HepG2 (cell line): ENCODE results near the gene LIN28B. TPM values are rescaled to one million over a fixed set of nuclear protein-coding genes. Genes with fewer than 3 reads are reported as not detected.

Experiments used
- CHCHD3 ChIP-seq: sonication (generic); formaldehyde crosslinking; IDR thresholded peaks from 2 replicates; pipeline ENCODE4 v1.8.0; 2022; ENCODE audit warnings: mild to moderate bottlenecking, missing genetic modification reagents, moderate library complexity
- MAZ ChIP-seq, 2 experiments: sonication (generic) in 1 of 2; formaldehyde crosslinking in 1 of 2; IDR thresholded peaks; 2 replicates each; pipeline versions ENCODE4 v1.5.0 to v1.6.1; 2012 to 2020; ENCODE audit warnings: low read depth in 2 of 2, mild to moderate bottlenecking in 2 of 2, borderline replicate concordance in 1 of 2, improper control_type of control experiment in 1 of 2, low read length in 1 of 2, missing genetic modification reagents in 1 of 2, moderate library complexity in 1 of 2
- POLR2AphosphoS5 ChIP-seq: IDR thresholded peaks from 2 replicates; pipeline ENCODE4 v1.6.1; 2012; ENCODE audit warnings: low read depth, low read length
- PTBP1 ChIP-seq: fragments of 200-400 bp; formaldehyde crosslinking; IDR thresholded peaks from 2 replicates; pipeline ENCODE4 v1.6.1; 2018; ENCODE audit warnings: low read length, low read depth; ENCODE audit not compliant: poor library complexity, severe bottlenecking
- ZFAT ChIP-seq: sonication (generic); formaldehyde crosslinking; conservative IDR thresholded peaks from 2 replicates; pipeline ENCODE4 v1.8.1; 2023; ENCODE audit warnings: missing genetic modification reagents, inconsistent platforms
- ZNF143 ChIP-seq: sonication (generic); formaldehyde crosslinking; IDR thresholded peaks from 2 replicates; pipeline ENCODE4 v1.4.0; 2020; ENCODE audit warnings: missing genetic modification reagents
- ZNF292 ChIP-seq: sonication (generic); formaldehyde crosslinking; IDR thresholded peaks from 2 replicates; pipeline ENCODE4 v1.8.1; 2022; ENCODE audit warnings: mild to moderate bottlenecking, low read depth, missing genetic modification reagents, borderline replicate concordance
- ZNF367 ChIP-seq: sonication (generic); formaldehyde crosslinking; IDR thresholded peaks from 2 replicates; pipeline ENCODE4 v1.4.0; 2020; ENCODE audit warnings: missing genetic modification reagents, borderline replicate concordance
- ZNF446 ChIP-seq: sonication (generic); formaldehyde crosslinking; IDR thresholded peaks from 2 replicates; pipeline ENCODE4 v1.5.0; 2020; ENCODE audit warnings: mild to moderate bottlenecking, missing genetic modification reagents
- ZNF543 ChIP-seq: sonication (generic); formaldehyde crosslinking; IDR thresholded peaks from 2 replicates; pipeline ENCODE4 v1.4.0; 2020; ENCODE audit warnings: mild to moderate bottlenecking, missing genetic modification reagents
- ZNF83 ChIP-seq: sonication (generic); formaldehyde crosslinking; IDR thresholded peaks from 2 replicates; pipeline ENCODE4 v1.4.0; 2020; ENCODE audit warnings: missing genetic modification reagents, mild to moderate bottlenecking, borderline replicate concordance
- polyA plus RNA-seq, 8 experiments: library from polyadenylated mRNA; depleted of rRNA in 3 of 8; stranded (reverse) in 7 of 8; unstranded in 1 of 8; fragments of >200 nt; fragmentation: Illumina TruSeq in 4 of 8; extraction: Trizol in 4 of 8; gene quantifications; 2 replicates each; pipeline versions ENCODE4 v1.2.1 to v1.2.3, GENCODE V29; 2011 to 2016; ENCODE audit warnings: low read depth in 4 of 8, missing spikeins in 1 of 8, mixed read lengths in 1 of 8; ENCODE audit not compliant: insufficient read depth in 1 of 8
- total RNA-seq, 5 experiments: library from RNA; depleted of rRNA; stranded (reverse); fragments of >200 nt; fragmentation: Illumina TruSeq; extraction: Trizol; gene quantifications; 2 replicates each; pipeline ENCODE4 v1.2.3, GENCODE V29; 2016; ENCODE audit warnings: low read depth in 1 of 5
- TF ChIP-seq, protein P1 (sequence below), 2 experiments: sonication (generic) in 1 of 2; formaldehyde crosslinking in 1 of 2; IDR thresholded peaks; 2 replicates each; pipeline versions ENCODE4 v1.4.0 to v1.6.1; 2016 to 2020; ENCODE audit warnings: borderline replicate concordance in 1 of 2, low read depth in 1 of 2, mild to moderate bottlenecking in 1 of 2, missing genetic modification reagents in 1 of 2
- TF ChIP-seq, protein P2 (sequence below): IDR thresholded peaks from 2 replicates; pipeline ENCODE4 v1.6.1; 2018; ENCODE audit warnings: missing genetic modification reagents
- TF ChIP-seq, protein P3 (sequence below): IDR thresholded peaks from 2 replicates; pipeline ENCODE4 v1.4.0; 2020; ENCODE audit warnings: mild to moderate bottlenecking, missing genetic modification reagents
- TF ChIP-seq, protein P4 (sequence below): sonication (generic); formaldehyde crosslinking; IDR thresholded peaks from 2 replicates; pipeline ENCODE4 v1.8.0; 2022; ENCODE audit warnings: mild to moderate bottlenecking, missing genetic modification reagents; ENCODE audit not compliant: insufficient replicate concordance

LIN28B gene
- total and polyA plus RNA-seq, 2 of the 13 experiments (the other 11 are each of a cell fraction or from before 2014, with no cell fraction given) = 14.5 to 56.8 TPM

DNA sequence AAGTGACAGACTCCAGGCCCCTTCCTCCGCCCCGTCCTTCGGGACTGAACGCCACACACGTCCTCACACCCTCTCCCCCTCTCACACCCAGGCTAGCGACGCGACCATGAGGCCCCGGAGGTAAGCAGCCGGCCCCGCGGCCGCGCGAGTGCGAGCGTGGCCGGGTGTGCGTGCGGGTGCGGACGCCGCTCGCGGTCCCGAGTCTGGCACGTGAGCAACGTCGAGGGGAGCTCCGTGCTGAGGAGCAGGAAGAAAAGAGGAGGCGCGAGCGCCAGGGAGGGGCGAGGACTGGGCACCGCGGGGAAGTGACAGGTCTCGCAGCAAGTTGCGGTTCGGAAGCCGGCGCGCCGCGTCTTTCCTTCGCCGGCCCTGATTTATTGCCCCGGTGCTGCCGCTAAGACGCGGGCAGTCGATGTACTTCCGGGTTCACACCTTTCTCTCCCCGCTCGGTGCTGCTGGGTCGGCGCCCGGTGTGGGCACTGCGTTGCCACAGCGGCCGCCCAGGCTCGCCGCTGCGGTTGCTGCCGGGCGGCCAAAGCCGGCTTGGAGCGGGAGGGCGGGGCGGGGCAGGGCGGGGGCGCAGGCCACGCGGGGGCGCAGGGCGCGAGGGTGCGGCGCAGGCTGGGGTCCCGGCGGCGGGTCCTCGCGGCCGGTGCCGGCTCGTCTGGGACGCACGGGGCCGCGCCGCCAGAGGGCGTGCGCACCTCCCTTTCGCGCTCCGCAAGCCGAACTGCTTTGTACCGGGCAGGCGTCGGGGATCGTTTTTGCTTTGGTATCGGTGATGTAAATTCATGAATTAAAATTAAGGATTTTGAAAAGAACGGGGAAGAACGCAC lies 15.8 kb upstream of the LIN28B start (continued):
- TF ChIP-seq, protein P1, sequence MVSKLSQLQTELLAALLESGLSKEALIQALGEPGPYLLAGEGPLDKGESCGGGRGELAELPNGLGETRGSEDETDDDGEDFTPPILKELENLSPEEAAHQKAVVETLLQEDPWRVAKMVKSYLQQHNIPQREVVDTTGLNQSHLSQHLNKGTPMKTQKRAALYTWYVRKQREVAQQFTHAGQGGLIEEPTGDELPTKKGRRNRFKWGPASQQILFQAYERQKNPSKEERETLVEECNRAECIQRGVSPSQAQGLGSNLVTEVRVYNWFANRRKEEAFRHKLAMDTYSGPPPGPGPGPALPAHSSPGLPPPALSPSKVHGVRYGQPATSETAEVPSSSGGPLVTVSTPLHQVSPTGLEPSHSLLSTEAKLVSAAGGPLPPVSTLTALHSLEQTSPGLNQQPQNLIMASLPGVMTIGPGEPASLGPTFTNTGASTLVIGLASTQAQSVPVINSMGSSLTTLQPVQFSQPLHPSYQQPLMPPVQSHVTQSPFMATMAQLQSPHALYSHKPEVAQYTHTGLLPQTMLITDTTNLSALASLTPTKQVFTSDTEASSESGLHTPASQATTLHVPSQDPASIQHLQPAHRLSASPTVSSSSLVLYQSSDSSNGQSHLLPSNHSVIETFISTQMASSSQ (IDR thresholded peaks at IDR 0.05; ENCODE audit: low read depth) = no peak
- TF ChIP-seq, protein P1 (CRISPR knock-in tag; IDR thresholded peaks at IDR 0.05; ENCODE audit: borderline replicate concordance) = no peak; the same call in 1 of the 2 replicates
- TF ChIP-seq ZNF367 (CRISPR knock-in tag) = no peak; the same call in 1 of the 2 replicates
- 0 out of 2 replicates have a peak, but pooled peaks have one; percentile 46 for TF ChIP-seq CHCHD3 (CRISPR knock-in tag)
- TF ChIP-seq ZNF83 = no peak; the same call in 1 of the 2 replicates
- TF ChIP-seq, protein P2, sequence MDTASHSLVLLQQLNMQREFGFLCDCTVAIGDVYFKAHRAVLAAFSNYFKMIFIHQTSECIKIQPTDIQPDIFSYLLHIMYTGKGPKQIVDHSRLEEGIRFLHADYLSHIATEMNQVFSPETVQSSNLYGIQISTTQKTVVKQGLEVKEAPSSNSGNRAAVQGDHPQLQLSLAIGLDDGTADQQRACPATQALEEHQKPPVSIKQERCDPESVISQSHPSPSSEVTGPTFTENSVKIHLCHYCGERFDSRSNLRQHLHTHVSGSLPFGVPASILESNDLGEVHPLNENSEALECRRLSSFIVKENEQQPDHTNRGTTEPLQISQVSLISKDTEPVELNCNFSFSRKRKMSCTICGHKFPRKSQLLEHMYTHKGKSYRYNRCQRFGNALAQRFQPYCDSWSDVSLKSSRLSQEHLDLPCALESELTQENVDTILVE = peak; percentile 12; the same call in 1 of the 2 replicates
- peak; percentile 97 for TF ChIP-seq ZNF543
- TF ChIP-seq PTBP1 = no peak
- TF ChIP-seq, protein P3, sequence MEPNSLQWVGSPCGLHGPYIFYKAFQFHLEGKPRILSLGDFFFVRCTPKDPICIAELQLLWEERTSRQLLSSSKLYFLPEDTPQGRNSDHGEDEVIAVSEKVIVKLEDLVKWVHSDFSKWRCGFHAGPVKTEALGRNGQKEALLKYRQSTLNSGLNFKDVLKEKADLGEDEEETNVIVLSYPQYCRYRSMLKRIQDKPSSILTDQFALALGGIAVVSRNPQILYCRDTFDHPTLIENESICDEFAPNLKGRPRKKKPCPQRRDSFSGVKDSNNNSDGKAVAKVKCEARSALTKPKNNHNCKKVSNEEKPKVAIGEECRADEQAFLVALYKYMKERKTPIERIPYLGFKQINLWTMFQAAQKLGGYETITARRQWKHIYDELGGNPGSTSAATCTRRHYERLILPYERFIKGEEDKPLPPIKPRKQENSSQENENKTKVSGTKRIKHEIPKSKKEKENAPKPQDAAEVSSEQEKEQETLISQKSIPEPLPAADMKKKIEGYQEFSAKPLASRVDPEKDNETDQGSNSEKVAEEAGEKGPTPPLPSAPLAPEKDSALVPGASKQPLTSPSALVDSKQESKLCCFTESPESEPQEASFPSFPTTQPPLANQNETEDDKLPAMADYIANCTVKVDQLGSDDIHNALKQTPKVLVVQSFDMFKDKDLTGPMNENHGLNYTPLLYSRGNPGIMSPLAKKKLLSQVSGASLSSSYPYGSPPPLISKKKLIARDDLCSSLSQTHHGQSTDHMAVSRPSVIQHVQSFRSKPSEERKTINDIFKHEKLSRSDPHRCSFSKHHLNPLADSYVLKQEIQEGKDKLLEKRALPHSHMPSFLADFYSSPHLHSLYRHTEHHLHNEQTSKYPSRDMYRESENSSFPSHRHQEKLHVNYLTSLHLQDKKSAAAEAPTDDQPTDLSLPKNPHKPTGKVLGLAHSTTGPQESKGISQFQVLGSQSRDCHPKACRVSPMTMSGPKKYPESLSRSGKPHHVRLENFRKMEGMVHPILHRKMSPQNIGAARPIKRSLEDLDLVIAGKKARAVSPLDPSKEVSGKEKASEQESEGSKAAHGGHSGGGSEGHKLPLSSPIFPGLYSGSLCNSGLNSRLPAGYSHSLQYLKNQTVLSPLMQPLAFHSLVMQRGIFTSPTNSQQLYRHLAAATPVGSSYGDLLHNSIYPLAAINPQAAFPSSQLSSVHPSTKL = peak; percentile 59; the same call in 1 of the 2 replicates
- peak; percentile 57; the same call in 1 of the 2 replicates for TF ChIP-seq MAZ (IDR thresholded peaks at IDR 0.05; ENCODE audit: borderline replicate concordance, low read depth, low read length)
- TF ChIP-seq MAZ (CRISPR knock-in tag; IDR thresholded peaks at IDR 0.05; ENCODE audit: low read depth) = peak; percentile 61
- peak; percentile 27; the same call in 1 of the 2 replicates for TF ChIP-seq ZFAT (CRISPR knock-in tag)
- TF ChIP-seq ZNF292 (CRISPR knock-in tag) = 0 out of 2 replicates have a peak, but pooled peaks have one; percentile 29
- TF ChIP-seq, protein P4, sequence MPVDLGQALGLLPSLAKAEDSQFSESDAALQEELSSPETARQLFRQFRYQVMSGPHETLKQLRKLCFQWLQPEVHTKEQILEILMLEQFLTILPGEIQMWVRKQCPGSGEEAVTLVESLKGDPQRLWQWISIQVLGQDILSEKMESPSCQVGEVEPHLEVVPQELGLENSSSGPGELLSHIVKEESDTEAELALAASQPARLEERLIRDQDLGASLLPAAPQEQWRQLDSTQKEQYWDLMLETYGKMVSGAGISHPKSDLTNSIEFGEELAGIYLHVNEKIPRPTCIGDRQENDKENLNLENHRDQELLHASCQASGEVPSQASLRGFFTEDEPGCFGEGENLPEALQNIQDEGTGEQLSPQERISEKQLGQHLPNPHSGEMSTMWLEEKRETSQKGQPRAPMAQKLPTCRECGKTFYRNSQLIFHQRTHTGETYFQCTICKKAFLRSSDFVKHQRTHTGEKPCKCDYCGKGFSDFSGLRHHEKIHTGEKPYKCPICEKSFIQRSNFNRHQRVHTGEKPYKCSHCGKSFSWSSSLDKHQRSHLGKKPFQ = peak; percentile 65
- TF ChIP-seq ZNF446 (CRISPR knock-in tag) = no peak; the same call in 1 of the 2 replicates
- TF ChIP-seq ZNF143 (CRISPR knock-in tag) = 0 out of 2 replicates have a peak, but pooled peaks have one; percentile 51
- TF ChIP-seq POLR2AphosphoS5 = no peak
